HL-60 (cell line): ENCODE results near the gene TDG.

Experiments
- DNase-seq, 2 experiments: peaks; one replicate each; pipeline ENCODE4 v3.0.0-alpha.2; 2010 to 2020; ENCODE audit warnings: low read depth in 1 of 2, low spot score in 1 of 2
- H3K27ac ChIP-seq: fragments of 250-450 bp; sonication (Bioruptor Pico); replicated peaks from 2 replicates; pipeline ENCODE4 v1.5.1; 2020; ENCODE audit warnings: mild to moderate bottlenecking, moderate library complexity
- H3K27me3 ChIP-seq: fragments of 250-450 bp; sonication (Bioruptor Pico); 2 replicates; pipeline ENCODE4 v1.5.1; 2021; ENCODE audit warnings: mild to moderate bottlenecking, moderate library complexity; ENCODE audit not compliant: insufficient read depth, poor library complexity, severe bottlenecking
- H3K4me3 ChIP-seq: replicated peaks from 2 replicates; pipeline ENCODE4 v1.5.1; 2011; ENCODE audit warnings: mild to moderate bottlenecking, control low read depth, low read length; ENCODE audit not compliant: insufficient read depth
- CTCF ChIP-seq: IDR thresholded peaks from one replicate; pipeline ENCODE4 v1.5.1; 2011; ENCODE audit warnings: low read length, control low read depth, inconsistent platforms; ENCODE audit not compliant: insufficient read depth
- GABPA ChIP-seq: IDR thresholded peaks from 2 replicates; pipeline ENCODE4 v1.6.1; 2012; ENCODE audit warnings: low read depth
- POLR2AphosphoS5 ChIP-seq: IDR thresholded peaks from 2 replicates; pipeline ENCODE4 v1.6.1; 2012; ENCODE audit warnings: low read depth
- REST ChIP-seq: IDR thresholded peaks from 2 replicates; pipeline ENCODE4 v1.6.1; 2012; ENCODE audit warnings: low read depth; ENCODE audit not compliant: insufficient replicate concordance
- SPI1 ChIP-seq: IDR thresholded peaks from 2 replicates; pipeline ENCODE4 v1.6.1; 2012; ENCODE audit warnings: low read depth, mild to moderate bottlenecking, borderline replicate concordance

TDG gene

GRCh38 chr12:103978384-103978982, 12.8 kb downstream of the TDG start:
- no peak overlapping the region for H3K27ac ChIP-seq
- no peak for DNase-seq
- H3K27me3 ChIP-seq = no peaks in the 10 kb centered on the region
- TF ChIP-seq GABPA (no peak), SPI1 (no peak), REST (no peak)
- no peak overlapping the region for H3K4me3 ChIP-seq

- TF ChIP-seq GABPA = no peak
- no peak for TF ChIP-seq SPI1
- no peak for TF ChIP-seq REST
- TF ChIP-seq CTCF = no peak
- no peak for TF ChIP-seq POLR2AphosphoS5
- H3K27ac ChIP-seq = no peak overlapping the region
- no peak overlapping the region for H3K4me3 ChIP-seq
- no peaks in the 10 kb centered on the region for H3K27me3 ChIP-seq
- DNase-seq = no peak
These were observed 21.2 kb downstream of the TDG start for GRCh38 chr12:103986829-103987228.

GRCh38 chr12:103994235-103994634, 28.6 kb downstream of the TDG start:
- no peaks in the 10 kb centered on the region for H3K27me3 ChIP-seq
- DNase-seq = no peak
- no peak overlapping the region for H3K27ac ChIP-seq
- H3K4me3 ChIP-seq = no peak overlapping the region
- TF ChIP-seq CTCF (no peak), GABPA (no peak), POLR2AphosphoS5 (no peak), SPI1 (no peak), REST (no peak)
